HL-60/S4 treated with retinoic acid at 250 ng/mL for 4 days and 3 days (cell line): Measurements from ENCODE around the gene TMEM183A.

ENCODE experiments used
- in situ Hi-C: fragments of 300-500 bp; cut with MboI; formaldehyde crosslinking; loops from 2 replicates; pipeline ENCODE4 v1.7.0; 2022; ENCODE audit warnings: low sequenced_read_pairs

TMEM183A gene

DNA sequence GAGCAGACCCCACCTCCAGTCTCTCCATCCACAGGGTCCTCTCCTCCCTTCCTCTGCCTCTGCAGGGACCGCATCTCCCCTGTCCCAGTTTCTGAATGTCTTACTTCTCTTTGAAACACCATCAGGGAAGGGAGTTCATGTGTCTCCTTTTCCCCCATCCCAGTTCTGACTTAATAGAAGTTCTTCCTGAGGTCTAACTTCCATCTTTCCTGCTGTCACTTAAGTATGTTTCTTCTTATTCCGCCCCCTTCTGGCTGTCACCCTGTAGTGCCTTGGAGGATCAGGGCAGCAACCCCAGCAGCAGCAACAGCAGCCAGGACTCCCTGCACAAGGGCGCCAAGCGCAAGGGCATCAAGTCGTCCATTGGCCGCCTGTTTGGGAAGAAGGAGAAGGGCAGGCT, 49.3 kb downstream of the TMEM183A start:
- in situ Hi-C loops, result no loop called here

DNA sequence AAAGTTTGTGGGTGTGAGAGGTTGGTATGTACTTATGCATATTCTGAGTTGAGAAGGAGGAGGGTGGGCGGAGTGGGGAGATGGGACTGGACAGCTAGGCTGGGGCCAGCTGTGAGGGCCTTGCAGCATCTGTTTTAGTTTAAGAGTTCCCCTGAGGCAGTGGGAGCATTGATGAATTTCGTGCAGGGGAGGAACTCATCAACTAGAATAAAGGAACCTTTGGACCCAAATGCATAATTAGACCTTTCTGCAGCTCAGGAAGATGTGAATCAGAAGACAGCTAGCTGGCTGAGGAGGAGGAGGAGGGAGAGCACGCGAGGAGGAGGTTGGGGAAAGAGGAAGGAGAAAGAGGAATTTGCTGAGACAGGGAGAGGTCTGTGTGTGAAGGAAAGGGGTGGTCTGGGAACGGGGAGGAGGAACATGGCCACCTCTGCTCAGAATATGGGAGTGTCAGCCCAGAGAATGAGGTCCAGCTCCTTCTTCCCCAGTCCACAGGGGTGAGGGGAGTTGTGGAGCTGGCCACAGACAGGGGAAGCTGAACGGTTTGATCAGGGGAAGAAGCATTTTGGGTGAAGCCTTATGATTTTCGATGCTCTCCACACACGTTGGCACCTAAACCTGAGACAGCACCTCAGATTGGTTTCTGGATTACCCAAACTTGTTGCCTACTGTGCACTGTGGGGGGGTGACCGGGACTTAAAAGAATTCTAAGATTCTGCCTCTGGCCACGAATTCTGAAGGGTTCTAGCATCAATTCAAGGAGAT, 50.9 kb downstream of the TMEM183A start:
- in situ Hi-C loops, result no loop called here

DNA sequence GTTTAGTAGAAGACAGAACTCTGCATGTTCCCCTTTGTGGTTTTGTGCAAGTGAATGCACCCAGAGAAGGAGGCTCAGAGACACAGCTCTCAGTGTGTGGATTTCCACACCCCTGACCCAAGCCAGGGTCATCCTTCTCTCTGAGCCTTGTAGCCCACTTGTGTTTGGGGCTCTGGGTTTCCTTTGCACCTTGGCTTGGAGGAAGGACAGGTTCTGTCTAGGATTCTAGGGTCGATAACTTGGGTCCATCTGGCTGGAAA, 51.4 kb downstream of the TMEM183A start:
- in situ Hi-C loops, result no loop called here

DNA sequence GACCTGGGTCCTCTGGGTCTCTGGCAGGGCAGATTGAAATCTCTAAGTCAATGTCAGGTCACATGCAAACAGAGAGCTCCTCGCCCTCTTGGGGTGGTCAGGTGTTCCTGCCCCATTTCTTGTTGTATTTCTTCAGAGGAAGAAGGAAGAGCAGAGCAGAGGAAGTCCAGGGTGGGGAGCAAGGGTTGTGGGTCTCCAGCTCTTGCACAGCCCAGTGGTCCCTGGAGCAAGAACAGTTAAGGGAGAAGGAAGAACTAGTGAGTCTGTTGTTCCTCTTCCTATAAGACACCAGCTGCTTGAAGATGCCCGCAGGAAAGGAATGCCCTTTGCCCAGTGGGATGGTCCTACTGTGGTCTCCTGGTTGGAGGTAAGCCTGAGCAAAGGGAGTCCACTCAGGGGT, 52.3 kb downstream of the TMEM183A start:
- in situ Hi-C loops, result no loop called here

DNA sequence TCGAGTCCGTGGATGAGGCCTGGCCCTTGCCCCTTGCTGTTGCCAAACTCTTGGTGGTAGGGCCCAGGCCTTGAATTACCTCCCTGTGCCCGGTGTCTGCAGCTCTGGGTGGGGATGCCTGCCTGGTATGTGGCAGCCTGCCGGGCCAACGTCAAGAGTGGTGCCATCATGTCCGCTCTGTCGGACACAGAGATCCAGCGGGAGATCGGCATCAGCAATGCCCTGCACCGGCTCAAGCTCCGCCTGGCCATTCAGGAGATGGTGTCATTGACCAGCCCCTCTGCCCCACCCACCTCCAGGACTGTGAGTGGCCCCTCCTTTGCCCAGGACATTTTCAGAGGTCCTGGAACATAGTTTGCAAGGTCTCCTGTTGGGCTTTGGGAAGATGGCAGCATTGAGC, 52.9 kb downstream of the TMEM183A start:
- in situ Hi-C loops, result no loop called here

DNA sequence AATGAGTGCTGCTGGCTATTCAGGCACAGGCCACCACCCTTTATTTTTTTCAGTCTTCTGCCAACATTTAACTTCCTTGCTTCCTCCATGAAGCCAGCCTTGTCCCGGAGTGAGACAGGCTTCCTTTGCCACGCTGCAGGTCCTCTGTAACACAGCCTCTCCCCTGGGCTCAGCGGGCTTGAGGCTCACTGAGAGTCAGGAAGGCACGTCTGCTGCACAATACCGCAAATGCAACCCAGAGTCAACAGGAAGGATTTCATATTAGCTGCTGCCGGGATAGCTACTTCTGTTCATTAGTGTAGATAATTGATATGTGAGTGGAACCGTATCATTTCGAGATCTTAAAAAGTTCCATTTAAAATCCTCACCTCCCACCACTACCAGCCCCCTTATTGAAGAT, 56.1 kb downstream of the TMEM183A start:
- in situ Hi-C loops, result no loop called here

DNA sequence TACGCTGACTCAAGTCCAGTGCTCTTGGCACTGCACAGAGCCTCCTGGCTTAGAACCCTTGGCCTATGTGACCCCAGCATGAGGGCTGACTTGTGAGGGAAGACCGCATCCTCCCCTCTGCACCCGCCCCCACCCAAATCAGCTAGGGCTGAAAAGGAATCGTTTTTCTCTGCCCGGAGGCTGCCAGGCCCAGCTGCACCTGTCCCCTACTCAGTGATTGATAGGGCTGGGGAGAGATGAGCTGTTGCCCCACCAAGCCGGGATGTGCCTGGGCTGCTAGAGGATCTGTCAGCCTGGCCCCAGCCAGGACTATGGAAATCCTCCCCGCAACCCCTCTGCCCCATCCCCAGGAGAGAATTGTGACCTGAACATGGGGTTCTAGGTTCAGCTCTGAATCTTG, 58.0 kb downstream of the TMEM183A start:
- in situ Hi-C loops, result no loop called here

DNA sequence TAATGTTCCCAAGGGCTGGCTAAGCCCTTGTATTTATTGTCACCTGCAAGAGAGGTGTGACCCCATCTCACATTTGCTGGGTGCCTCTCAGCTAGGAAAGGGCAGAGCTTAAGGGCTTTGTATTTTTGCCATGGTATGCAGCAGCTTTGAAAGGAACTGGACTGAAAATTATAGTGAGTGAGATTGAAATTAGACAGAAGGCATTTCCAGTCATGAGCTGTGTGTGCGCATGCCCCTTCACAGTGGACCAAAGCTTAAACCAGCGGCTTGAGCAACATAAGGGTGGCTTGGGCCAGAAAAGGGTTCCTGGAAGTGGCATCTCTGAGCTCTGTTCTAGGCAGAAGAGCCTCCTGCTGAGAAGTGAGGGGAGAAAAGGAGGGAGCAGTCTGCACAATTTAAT, 58.8 kb downstream of the TMEM183A start:
- in situ Hi-C loops, result no loop called here

DNA sequence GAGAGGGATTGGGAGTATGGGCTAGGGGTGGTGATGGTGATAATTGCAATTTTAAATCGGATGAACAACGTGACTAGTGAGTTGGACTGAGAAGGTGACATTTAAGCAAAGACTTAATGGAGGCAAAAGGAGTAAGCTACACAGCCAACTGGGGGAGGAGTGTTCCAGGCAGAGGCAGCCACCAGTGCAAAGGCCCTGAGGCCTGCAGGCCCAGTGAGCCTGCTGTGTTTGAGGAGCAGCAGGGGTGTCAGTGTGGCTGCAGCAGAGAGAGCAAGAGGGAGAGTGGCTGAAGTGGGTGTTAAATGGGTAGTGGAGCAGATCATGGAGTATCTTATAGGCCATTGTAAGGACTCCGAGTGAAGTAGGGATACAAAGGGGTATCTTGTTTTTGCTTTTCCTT, 59.8 kb downstream of the TMEM183A start:
- in situ Hi-C loops, result no loop called here

DNA sequence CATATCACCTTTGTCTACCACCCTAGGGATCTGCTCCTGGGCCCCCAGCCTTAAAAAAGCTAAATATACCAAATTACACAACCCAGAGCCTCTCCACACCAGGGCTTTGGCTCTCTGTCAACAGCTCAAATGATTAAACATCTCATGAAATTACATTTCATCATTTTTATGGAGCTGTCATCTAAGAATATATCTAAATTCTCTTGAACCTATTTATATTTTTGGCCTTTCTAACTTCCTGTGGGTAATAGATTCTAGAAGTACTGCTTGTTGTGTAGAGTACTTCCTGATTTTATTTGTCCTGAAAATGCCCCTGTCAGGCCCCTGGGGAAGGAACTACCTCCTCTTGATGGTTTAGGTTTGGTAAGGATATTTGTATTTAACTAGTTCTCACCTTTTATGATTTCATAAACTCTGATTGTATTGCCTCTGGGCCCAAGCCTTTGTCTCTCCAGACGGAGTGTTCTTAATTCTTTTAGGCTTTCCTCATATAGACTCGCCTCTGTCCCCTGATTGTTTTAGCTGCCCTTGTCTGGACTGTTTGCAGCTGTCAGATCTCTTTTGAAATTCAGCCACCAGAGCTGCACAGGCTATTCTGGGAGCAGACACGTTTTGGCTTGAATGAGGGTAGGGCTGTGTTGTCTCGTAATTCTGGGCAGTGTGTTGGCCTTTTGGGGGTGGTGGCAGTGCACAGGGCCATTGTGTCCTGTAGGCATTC, 62.0 kb downstream of the TMEM183A start:
- in situ Hi-C loops, result no loop called here

DNA sequence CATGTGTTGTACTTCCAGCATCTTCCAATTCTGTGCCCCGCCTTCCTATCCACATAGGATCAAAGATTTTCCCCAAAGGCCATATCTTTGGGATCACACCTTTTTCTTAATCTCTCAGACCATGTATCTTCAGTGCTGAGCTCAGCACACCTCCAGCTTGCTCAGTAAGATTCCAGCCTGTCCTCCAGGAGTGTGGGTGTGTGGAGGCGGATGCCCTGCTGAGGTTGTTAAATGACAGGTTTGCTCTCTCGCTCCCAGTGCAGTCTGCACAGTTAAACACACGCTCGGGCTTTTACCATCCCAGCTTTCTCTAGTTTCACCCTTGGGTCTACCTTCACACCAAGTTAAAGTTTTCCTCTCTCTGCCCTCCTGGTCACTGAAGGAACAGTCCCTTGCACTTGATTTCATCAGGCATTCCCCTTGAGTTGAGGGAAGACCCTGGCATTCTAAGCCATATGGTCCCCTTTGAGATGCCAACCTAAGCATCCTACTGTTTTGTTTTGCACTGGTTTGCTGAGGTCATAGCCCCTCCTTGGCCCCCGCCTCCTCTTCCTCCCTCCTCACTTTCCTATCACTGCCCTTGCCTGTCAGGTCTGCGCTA, 64.9 kb downstream of the TMEM183A start:
- in situ Hi-C loops, result no loop called here

DNA sequence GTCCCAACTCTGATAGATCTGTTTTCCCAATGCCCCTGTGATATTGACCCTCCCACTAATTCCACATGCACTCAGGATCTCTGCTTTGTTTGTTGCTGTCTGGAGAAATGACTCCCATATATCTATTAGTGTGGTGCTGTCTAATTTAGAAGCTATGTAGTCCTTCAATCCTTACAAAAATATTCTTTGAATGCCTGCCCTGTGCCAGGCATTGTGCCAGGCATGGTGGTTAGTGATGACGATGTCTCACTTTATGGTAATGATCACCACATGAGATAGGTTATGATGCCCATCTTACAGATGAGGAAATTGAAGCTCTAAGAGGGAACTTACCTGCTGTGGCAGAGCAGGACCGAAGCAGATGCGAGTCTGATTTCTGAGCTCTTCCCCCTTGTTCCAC, 65.7 kb downstream of the TMEM183A start:
- in situ Hi-C loops, result no loop called here

DNA sequence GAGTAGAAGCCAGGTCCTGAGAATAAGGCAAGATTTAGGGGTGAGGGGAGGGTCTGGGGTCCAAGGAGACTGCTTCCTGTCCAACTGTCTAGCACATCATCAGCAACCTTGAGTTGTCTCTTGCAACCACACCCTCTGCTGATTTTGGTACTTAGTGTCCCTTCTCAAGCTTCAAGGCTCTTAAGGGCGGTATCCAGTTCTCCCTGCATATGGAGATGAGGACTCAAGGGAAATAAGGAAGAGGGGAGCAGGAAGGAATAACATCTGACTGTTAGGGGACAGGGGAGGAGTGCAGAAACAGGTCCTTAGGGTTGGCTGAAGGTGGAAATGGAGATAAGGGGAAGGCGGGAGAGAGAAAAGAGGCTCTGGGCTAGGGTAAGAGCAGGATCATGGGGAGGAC, 66.3 kb downstream of the TMEM183A start:
- in situ Hi-C loops, result no loop called here
